Duodenal mucosa (tissue), 2 donors: ENCODE data around the gene PRKAR1B.

ENCODE experiments used
- H3K27ac ChIP-seq: one replicate; pipeline ENCODE4 v1.7.0; 2013; ENCODE audit warnings: low read depth, low read length
- H3K27me3 ChIP-seq, 2 donors: one replicate each; pipeline ENCODE4 v1.7.0; 2013; ENCODE audit warnings: low read length in 2 of 2, control low read depth in 1 of 2; ENCODE audit not compliant: insufficient read depth in 2 of 2, control insufficient read depth in 1 of 2
- H3K36me3 ChIP-seq, 2 donors: one replicate each; pipeline ENCODE4 v1.7.0; 2013; ENCODE audit warnings: low read length in 2 of 2, control low read depth in 1 of 2; ENCODE audit not compliant: insufficient read depth in 2 of 2, control insufficient read depth in 1 of 2
- H3K4me1 ChIP-seq, 2 donors: one replicate each; pipeline ENCODE4 v1.7.0; 2013; ENCODE audit warnings: low read length in 2 of 2, control low read depth in 1 of 2; ENCODE audit not compliant: insufficient read depth in 2 of 2, control insufficient read depth in 1 of 2
- H3K4me3 ChIP-seq, 2 donors: one replicate each; pipeline ENCODE4 v1.7.0; 2013; ENCODE audit warnings: low read length in 2 of 2, low read depth in 1 of 2
- H3K9ac ChIP-seq, 2 donors: one replicate each; pipeline ENCODE4 v1.7.0; 2013; ENCODE audit warnings: low read length in 2 of 2, low read depth in 1 of 2
- H3K9me3 ChIP-seq, 2 donors: one replicate each; pipeline ENCODE4 v1.7.0; 2013; ENCODE audit warnings: low read length in 2 of 2, control low read depth in 1 of 2; ENCODE audit not compliant: control insufficient read depth in 1 of 2

PRKAR1B gene

GRCh38 chr7:732094-732541 lies 5.0 kb upstream of the PRKAR1B start:
- peak overlapping the region in 1 of 2 donors; percentile 32 for H3K9ac ChIP-seq

DNA sequence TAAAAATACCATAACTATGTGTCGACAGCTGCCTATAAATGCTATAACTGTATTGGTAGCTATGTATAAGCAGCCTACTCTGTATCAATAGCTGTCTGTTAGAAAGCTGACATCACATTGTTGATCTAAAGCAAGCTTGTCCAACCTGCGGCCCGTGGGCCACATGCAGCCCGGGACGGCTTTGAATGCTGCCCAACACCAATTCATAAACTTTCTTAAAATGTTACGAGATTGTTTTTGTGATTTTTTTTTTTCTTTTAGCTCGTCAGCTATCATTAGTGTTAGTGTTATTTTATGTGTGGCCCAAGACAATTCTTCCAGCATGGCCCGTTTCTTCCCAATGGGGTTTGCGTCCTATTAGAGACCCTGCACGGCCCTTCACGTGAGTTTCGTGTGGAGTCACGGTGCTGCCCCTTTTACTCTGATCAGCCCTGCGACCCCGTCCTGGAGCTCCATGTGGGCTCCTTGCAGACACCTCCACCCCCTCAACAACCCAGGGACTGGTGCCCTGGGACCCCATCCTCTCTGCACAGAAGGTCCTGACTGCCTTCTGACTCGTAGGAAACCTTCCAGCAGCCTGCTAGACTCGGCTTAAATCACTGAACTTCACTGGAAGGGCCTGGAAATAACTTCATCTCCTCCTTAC lies 4.5 kb upstream of the PRKAR1B start:
- no peak overlapping the region for H3K9ac ChIP-seq
- peaks cover 4 to 38% of the 10 kb centered on the region in 2 donors for H3K36me3 ChIP-seq
- no peak overlapping the region for H3K27ac ChIP-seq
- peaks cover 9 to 19% of the 10 kb centered on the region in 2 donors for H3K4me1 ChIP-seq
- H3K27me3 ChIP-seq, result no peaks in the 10 kb centered on the region
- peaks cover 14 to 16% of the 10 kb centered on the region in 2 donors for H3K9me3 ChIP-seq
- no peak overlapping the region for H3K4me3 ChIP-seq

More at GRCh38 chr7:732094-732541, 5.0 kb upstream of the PRKAR1B start:
- no peaks in the 10 kb centered on the region for H3K27me3 ChIP-seq
- H3K27ac ChIP-seq, result no peak overlapping the region
- peaks cover 9 to 19% of the 10 kb centered on the region in 2 donors for H3K4me1 ChIP-seq
- H3K4me3 ChIP-seq, result no peak overlapping the region
- H3K9me3 ChIP-seq, result peaks cover 14 to 16% of the 10 kb centered on the region in 2 donors
- peaks cover 4 to 38% of the 10 kb centered on the region in 2 donors for H3K36me3 ChIP-seq

DNA sequence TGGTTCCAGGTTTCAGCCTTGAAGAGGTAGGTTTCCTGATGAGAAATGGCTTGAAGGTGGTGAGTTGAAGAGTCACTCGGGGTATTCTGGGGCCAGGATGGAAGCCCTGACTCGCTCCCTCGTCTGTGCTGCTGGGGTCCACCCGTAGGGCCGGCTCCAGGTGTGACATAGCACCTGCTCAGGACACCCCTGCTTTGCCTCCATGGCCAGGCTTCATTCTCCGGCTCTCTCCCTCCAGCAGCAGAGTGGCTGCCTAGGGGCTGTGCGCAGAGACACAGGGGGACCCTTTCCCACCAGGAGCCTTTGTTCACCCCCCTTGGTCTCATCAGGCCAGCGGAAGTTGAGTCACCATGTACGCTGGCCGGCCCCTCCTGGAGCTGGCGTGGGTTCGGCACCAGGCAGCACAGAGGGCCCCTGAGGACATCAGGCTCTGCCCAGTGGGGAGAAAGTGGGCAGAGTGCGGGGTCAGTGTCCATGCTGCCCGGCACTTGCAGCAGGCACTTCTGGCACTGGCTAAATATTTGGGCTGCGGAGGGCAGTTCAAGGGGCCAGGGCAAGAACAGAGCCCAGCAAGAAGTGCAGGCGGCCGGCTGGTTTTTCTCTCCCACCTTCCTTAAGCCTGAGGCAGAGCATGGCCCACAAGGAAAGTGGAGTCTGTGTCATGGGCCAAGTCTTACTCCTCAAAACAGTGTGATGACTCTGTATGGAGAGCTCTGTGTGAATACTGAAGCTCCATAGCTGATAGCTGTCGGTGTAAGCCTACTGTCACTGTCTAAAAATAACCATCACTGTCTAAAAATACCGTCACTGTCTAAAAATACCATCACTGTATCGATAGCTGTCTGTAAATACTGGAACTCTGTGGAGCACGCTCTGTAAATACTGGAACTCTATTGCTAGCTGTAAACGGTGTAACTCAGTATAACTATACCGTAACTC lies 3.7 kb upstream of the PRKAR1B start:
- Histone ChIP-seq H3K9ac (no peak overlapping the region), H3K9me3 (peaks cover 15 to 16% of the 10 kb centered on the region in 2 donors), H3K4me1 (peaks cover 9 to 24% of the 10 kb centered on the region in 2 donors), H3K27me3 (no peaks in the 10 kb centered on the region), H3K27ac (no peak overlapping the region), H3K36me3 (peaks cover 4 to 38% of the 10 kb centered on the region in 2 donors), H3K4me3 (no peak overlapping the region)

DNA sequence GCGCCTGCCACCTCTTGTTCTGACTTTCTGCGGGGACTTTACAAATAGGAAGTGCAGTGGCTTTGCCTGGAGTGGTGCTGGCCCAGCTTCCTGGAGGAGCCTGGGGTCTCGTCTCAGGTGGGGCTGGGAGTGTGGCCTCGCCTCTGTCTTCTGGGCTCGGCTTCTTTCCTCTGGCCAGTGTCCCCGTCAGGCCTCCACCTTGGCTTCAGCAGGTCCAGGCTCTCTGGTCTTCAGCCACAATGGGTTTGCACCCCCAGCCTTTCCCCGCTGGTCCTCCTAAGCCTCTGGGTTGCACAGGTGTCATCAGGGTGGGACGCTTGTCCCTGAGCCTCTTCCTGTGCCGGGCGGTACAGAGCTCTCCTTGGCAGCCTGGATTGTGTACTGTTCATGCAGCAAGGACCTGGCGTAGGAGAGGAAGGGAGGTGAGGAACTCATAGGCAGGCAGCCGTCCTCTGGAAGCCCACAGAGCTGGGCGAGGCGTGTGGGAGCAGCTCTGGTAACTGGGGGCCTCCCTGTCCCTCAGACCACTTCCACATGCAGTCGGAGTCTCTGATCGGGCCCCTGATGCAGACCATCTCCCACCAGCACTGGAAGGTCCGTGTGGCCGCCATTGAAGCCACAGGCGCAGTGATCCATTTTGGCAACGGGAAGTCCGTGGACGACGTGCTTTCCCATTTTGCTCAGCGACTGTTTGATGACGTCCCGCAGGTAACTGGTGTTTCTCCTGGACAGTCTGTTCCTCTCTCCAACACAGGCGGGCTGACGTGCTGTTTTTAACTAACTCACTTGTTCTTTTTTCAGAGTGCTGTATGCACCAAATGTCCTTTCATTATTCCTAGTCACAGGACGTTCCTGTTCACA lies 2.3 kb upstream of the PRKAR1B start:
- Histone ChIP-seq H3K9ac (no peak overlapping the region), H3K4me1 (peaks cover 9 to 30% of the 10 kb centered on the region in 2 donors), H3K36me3 (peaks cover 0 to 28% of the 10 kb centered on the region in 2 donors), H3K4me3 (no peak overlapping the region), H3K27ac (no peak overlapping the region), H3K27me3 (no peaks in the 10 kb centered on the region), H3K9me3 (peaks cover 7 to 12% of the 10 kb centered on the region in 2 donors)

DNA sequence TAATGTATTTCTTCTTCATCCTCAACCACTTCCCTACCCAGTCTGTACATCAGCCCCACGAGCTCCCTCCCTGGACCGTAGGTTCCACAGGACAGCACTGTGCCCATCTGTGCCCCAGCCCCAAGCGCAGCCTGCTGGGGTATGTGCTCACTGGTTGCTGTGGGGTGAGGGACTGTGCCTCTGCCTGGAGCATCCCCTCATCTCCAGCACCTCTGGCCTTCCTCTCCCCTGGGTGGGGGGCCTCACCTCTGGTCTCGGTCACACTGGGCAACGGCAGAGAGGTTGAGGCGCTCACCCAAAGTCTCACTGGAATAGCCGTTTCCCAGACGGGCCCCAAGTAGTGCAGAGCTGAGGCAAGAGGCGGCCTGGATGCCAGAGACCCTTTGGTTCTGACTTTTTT lies 1.5 kb upstream of the PRKAR1B start:
- H3K36me3 ChIP-seq, result peaks cover 0 to 26% of the 10 kb centered on the region in 2 donors
- H3K9ac ChIP-seq, result no peak overlapping the region
- no peaks in the 10 kb centered on the region for H3K27me3 ChIP-seq
- H3K4me1 ChIP-seq, result peaks cover 9 to 30% of the 10 kb centered on the region in 2 donors
- H3K27ac ChIP-seq, result no peak overlapping the region
- H3K9me3 ChIP-seq, result peaks cover 6 to 7% of the 10 kb centered on the region in 2 donors
- peak overlapping the region in 1 of 2 donors; percentile 64 for H3K4me3 ChIP-seq

DNA sequence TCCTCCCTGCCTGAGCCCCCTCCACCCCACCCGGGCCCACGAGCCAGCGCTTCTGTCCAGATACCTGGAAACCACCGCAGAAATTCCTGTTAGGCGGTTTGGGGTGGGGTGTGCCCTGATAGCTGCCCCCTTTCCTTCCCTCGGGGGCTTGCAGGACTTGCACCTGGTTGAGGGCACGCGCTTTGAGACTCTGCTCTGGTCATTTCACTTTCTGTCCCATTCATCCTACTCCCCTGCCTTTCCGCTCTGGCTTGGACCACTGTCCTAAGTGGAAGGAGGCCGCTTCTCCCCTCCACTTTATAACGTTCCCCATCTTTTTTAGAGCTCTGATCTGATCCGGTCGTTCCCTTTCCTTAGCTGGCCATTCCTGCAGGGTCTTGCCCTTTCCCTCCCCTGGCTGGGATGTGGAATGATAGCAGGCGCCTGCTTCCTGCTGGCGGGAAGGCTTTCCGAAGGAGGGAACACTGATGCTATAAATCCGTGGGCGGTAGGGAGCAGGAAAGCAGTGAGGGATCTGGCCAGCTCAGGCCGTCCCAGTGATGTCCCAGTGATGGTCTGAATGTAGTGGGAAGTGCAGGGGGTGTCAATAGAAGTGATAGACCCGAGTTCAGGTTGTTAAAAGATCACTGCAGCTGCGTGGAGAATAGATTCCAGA lies 852 bp upstream of the PRKAR1B start:
- Histone ChIP-seq H3K27me3 (no peaks in the 10 kb centered on the region), H3K36me3 (peaks cover 0 to 29% of the 10 kb centered on the region in 2 donors), H3K9ac (peak overlapping the region in 1 of 2 donors; percentile 4), H3K4me3 (peak overlapping the region; percentile 50 to 64), H3K4me1 (peaks cover 9 to 30% of the 10 kb centered on the region in 2 donors), H3K27ac (no peak overlapping the region), H3K9me3 (peaks cover 7 to 8% of the 10 kb centered on the region in 2 donors)

GRCh38 chr7:726854-727103 lies 302 bp downstream of the PRKAR1B start:
- no peak overlapping the region for H3K27ac ChIP-seq
- H3K9ac ChIP-seq, result peak overlapping the region in 1 of 2 donors; percentile 20
- H3K36me3 ChIP-seq, result peaks cover 0 to 25% of the 10 kb centered on the region in 2 donors
- peak overlapping the region; percentile 70 to 75 for H3K4me3 ChIP-seq
- H3K27me3 ChIP-seq, result no peaks in the 10 kb centered on the region
- H3K4me1 ChIP-seq, result peaks cover 1 to 22% of the 10 kb centered on the region in 2 donors
- peaks cover 9 to 11% of the 10 kb centered on the region in 2 donors for H3K9me3 ChIP-seq

DNA sequence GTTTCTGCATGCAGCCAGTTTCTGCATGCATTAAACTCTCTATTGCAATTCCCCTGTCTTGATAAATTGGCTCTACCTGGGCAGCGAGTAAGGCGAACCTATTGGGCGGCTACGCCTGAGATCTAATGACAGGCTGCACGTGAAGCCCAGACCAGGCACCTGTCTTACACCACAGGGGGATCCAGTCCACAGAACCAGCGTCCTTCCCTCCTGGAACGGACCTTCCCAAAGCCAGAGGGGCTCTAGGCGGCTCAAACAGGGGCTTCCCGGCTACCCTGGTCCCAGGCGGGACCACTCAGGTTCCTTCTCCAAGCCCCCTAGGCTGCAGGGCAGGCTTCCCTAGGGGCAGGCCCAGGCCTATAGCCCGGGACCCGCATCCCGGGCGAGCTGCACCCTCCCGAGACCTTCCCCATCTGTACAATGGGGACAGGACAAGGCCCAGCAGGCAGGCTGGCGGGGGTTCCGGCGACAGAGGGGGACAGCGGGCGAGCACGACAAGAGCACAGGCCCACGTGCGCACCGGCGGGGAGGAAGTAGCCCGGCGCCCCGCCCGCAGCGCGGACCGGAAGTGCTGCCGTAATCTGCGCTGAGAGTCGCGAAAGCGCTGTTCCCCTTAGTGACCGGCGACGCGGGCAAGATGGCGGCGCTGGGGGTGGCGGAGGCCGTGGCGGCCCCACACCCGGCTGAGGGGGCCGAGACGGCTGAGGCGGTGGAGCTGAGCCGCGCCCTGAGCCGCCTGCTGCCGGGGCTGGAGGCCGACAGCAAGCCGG lies 812 bp downstream of the PRKAR1B start, which contains the start of gene DNAAF5:
DNAAF5 (plus strand) TSS at position 616 of the 770 bp plus-strand sequence; CDS start at position 638, 22 bp downstream.
- Histone ChIP-seq H3K27me3 (no peaks in the 10 kb centered on the region), H3K9ac (peak within 1 kb of the TSS; percentile 18 to 20), H3K36me3 (peaks cover 0 to 23% of the 10 kb centered on the region in 2 donors), H3K9me3 (peaks cover 11% of the 10 kb centered on the region in 2 donors), H3K4me1 (peaks cover 0 to 21% of the 10 kb centered on the region in 2 donors), H3K27ac (no peak within 1 kb of the TSS), H3K4me3 (peak within 1 kb of the TSS; percentile 70 to 75)
